HG03442 (cell line): ENCODE data around the gene DOC2B.

Experiments
- ATAC-seq: cut with Tn5 transposase; IDR thresholded peaks from one replicate; pipeline ENCODE4 v1.9.1; 2021; ENCODE audit warnings: mild to moderate bottlenecking, moderate library complexity; ENCODE audit not compliant: unreplicated experiment

DOC2B gene

DNA sequence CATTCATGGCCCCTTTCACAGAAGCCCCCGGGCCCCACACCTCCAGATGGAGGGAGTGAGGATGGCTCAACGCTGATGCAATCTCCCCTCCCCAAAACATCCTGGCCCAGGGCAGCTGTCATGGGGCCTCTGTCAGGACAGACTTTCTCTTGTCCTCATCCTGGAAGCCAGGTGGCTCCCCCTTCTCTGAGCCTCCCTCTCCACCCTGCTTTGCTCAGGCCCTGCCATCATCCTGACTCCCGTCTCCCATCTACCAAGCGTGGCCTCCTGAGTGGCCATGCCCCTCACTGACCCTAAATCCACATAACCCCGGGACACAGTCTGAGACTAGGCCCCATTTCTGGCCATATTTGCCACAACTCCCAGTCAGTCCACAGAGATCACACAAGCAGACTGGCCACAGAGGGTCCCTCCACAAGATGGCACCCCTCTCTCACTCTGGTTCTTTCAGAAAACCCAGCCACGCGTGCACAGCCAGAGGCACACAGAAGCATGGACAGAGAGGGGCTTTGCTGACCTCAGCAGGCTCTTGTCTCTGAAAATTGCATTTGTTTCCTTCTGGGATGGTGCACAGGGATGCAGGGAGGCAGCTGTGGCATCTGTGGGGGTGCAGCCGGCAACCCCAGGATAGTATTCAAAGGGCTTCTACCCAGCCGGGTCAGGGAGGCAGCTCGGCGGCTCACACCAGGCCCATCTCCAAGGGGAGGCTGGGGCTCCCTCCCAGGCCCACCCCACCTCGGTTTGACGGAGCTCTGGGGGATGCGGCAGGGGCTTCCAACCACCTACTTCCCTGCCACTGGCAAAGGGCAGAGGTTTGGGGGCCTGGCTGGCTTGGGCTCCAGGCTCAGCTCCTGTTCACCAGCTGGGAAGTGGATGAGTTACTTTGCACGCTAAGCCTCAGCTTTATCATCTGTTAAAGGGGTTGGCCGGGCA is 16.9 kb downstream of the DOC2B start:
- no peak for ATAC-seq

DNA sequence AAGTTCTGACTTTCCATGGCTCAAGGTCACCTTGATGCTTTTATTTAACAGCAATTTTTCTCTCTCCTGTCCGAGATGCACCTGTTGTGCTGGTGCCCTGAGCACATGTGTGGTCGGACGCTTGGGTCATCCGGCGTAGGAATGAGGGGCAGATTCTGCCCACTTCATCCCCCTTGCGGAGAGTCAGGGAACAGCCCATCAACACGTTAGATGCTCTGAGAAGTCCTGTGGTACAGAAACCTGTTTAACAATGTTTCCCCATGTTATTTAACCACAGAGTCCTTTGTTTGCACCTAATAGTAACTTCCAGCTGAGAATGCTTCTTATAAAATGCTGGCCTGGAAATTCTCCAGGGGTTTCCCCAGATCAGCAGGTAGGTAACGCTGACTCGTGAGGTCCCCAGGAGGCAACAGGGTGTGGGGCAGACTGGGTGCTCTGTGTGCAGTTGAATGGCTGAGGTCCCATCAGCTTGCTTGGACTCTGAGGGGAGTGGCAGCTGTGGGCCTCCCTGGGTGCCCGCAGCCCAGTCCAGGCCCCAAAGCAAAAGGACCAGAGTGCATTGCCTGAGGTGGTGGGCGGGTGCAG is 17.8 kb downstream of the DOC2B start:
- no peak for ATAC-seq

DNA sequence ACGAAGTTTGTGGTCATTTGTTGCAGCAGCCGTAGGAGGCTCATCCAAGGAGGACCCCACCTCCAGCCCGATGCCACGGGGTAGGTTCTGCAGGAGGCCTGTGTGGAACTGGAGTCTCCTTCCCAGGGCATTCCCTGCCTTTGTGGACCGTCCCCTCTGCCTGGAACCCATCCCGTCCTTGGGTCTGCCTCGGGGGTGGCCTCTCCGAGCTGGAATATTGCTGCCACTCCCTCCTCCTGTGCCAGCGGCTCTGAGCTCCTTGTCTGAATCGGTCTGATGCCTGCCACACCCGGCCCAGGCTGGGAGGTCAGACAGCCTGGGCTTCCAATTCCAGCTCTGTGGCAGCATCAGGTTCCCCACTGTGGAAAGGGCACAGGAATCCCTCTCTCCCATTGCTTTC is 18.8 kb downstream of the DOC2B start:
- ATAC-seq: no peak

DNA sequence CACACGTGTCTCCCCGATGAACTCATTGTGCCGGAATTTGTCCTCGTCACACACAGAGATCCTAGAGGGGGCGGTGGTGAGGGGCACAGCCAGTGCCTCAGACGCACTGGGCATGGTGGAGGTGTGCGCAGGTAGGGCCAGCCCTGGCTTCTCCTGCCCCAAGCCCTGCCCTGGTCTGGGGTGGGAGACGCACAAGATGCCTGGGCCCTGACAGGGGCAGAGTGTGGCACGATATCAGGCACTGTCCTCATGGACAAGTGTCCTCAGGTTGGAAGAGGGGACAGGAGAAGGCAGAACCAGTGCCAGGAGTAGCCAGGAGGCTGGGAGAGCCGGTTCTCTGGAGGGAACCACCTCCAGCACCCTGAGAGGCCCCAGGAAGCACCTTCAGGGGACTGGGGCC is 20.0 kb downstream of the DOC2B start:
- no peak for ATAC-seq

DNA sequence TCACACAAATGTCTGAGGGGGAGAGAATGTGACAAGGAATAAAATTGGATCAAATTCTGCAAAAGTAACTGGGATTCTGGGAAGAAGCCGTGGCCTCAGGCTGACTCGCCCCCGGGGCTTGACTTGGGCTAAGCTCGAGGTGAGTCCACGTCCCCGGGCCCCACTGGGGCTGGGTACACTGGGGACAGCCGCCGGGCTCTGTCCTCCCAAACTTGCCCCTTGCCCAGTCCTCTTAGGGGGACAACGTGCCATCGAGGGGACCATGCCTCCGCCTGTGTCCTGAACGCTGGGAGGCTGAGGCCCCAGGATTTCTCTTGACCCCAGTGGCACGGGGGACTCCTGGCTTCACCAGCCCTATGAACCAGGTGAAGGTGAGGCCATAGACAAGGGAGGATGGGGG is 21.1 kb downstream of the DOC2B start:
- no peak for ATAC-seq

DNA sequence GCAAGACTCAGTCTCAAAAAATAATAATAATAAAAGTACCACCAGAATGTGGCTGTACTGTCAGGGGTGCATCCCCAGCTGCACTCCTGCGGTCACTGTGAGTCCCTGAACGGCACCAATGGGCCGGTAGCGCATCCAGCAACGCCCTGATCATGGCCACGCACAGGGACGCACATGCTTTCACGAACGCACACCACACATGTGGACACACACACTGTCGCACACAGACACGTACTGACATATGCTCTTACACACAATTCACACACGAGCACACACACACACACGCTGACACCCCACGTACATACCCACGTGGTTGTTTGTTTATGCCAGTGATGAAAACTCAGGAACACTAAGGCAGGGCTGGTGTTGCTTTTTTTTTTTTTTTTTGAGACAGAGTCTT is 21.8 kb downstream of the DOC2B start:
- no peak for ATAC-seq

DNA sequence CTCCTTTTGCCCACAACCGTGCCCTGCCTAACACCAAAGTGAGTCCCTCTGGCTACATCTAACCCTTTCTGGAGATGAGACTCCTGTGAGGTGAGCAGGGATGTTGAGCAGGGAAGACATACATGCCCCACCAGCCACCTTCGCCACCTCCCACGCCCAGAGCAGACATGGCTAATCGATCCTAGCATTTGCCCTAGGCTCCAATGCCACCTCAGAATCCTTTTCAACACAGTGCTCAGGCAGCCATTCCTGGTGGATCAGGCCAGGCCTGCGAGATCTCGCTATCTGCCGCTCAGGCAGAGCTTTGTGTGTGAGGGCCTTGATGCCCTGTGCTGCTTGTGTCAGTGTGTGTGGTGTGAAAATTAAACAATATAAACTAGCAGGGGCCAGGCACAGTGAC is 23.1 kb downstream of the DOC2B start:
- no peak for ATAC-seq

DNA sequence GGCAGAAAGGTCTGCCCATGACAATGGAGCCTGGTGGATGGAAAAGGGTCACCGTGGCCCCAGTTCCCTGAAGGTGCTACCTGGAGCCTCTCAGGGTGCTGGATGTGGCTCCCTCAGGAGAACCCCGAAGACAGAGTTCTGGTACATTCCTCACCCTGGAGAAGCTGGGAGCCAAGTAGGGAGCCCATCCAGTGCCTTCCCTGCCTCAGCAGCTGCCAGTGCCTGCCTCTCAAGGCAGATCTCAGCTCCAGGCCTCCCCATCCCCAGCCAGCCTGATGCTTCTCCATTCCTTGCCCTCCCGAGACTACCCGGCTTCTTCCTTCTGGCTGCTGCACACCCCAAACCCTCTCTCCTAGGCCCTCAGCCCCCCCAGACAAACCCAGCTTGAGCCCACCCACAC is 23.5 kb downstream of the DOC2B start:
- ATAC-seq: no peak

DNA sequence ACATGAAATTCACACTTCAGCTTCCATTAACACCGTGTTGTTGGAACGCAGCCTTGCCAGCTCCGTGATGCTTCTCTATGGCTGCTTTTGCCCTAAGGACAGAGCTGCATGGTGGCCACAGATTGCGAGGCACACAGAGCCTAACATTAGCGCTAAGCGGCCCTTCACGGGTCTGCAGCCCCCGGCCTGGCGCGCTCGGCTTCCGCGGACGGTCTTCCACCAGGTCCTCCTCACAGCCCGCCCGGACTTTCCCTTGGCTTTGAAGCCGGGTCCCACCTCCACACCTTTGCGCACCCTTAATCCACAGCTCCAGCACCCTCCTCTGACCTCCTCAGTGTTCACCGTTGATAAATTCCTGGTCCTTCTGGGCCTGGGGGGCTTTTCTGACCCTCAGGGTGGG is 24.5 kb downstream of the DOC2B start:
- no peak for ATAC-seq

DNA sequence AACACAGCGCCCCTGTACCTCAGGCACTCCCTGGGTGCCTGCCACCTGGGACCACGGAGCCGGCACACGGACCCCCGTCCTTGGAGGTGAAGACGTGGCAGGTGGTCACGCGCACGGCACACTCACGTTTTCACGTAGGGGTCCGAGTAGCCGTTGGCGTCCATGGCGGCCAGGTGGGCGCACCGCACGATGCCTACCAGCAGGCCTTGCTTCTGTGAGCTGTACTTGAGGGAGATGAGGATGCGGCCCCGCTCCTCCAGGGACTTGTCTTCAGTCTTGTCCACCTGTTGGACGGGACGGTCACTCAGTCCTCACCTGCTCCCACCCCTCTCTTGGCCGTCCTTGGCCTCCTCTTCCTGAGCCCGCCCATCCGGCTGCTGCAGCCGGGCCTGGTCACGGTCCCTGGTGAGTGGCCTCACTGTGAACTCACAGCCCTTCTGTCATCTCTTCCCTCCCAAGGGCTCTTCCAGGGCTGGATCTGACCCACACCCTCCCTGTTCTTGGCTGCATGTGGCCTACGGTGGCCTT is 25.3 kb downstream of the DOC2B start:
- ATAC-seq: no peak

DNA sequence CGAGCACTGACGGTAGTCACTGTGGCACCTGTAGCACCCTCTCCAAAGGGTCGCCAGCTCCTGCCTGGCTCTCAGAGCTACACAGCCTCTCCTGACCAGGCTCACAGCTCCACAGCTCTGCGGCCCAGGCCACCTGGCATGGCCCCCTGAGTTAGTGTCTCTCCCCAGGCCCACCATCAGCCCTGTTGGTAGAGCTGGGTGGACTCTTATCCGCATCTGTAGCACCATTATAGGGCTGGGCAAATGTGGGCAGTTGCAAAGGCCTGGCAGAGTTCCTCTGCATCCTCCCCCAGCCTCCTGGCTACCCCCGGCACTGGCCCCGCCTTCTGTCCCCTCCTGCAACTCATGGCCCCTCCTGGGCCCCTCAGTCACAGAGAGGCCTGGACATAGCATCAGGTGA is 25.9 kb downstream of the DOC2B start:
- no peak for ATAC-seq

DNA sequence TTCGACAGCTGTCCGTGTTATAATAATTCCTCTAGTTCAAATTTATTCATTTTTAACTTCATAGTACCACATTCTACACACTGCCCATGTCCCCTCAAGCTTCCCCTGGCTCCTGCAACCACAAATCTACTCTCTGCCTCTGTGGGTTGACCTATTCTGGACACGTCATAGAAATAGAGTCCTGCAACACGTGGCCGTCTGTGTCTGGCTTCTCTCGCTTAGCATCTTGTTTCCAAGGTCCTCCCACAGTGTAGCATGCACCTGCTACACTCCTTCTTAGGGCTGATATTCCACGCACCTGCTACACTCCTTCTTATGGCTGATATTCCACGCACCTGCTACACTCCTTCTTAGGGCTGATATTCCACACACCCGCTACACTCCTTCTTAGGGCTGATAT is 27.6 kb downstream of the DOC2B start:
- ATAC-seq: no peak

DNA sequence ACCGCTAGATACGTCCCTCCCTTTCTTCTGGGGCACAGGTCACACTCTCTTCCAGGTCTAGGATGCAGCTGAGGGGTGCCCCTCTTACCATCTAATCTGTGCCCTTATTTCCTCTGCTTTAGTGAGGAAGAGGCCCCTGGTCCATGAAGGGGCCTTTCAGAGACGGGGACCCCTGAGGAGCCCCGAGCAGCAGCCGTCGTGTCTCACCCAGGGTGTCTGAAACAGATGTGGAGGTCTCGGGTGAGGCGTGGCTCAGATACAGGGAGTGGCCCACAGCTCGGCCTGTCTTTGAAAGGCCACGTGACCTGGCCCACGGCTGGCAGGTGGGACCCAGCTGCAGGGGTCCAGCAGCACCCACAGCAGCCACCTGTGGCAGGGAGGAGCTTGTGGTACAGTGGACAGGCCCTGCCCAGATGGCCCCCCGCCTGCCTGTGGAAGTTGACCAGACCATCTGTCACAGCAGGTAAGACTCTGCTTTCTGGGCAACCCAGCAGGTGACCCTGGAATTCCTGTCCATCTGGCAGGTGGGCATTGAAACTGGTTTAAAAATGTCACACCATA is 28.5 kb downstream of the DOC2B start:
- ATAC-seq: no peak

DNA sequence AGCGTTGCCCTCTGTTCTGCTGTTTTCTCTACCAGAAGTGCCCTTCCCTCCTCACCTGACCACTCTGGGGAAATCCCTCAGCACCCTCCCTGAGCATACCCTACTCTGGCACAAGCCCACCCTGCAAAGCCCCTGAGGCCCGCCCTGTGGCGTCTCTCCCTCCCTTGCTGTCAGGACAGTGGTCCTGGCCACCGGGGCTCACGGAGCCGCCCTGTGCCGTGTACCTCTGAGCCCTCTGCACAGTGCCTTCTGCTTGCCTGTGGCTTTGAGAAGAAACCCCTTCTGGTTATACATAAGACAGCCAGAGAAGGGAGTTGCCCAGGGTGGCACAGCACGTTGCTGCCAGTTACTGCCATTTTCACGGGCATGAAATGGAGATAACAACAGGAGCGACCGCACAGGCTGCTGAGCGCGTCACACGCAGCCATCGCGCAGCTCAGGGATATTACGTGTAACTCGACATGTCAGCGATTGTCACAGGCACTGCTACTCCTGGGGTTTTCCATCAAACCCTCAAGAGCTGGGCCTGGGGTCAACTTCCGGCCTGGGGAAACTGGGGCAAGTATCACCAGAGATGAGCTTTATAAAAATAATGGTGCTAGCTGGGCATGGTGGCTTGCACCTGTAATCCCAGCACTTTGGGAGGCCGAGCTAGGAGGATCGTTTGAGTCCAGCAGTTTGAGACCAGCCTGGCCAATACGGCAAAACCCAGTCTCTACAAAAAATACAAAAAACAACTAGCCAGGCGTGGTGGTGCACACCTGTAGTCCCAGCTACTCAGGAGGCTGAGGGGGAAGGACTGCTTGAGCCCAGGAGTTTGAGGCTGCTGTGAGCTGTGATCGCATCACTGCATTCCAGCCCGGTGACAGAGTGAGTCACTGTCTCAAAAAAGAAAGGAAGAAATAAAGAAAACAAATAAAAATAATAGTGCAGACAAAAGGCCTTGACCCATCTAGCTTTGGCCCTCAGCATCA is 29.3 kb downstream of the DOC2B start:
- ATAC-seq: no peak

DNA sequence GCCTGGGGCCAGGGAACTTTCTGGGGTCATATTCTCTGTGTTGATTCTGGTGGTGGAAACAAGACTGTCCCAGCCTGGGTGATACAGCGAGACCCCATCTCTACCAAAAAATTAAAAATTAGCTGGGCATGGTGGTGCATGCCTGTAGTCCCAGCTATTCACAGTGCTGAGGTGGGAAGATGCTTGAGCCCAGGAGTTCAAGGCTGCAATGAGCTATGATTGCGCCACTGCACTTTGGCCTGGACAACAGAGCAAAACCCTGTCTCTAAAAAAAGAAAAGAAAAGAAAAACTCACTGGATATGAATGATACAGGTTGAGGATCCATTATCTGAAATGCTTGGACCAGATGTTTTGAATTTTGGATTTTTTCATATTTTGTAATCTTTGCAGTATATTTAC is 30.4 kb downstream of the DOC2B start:
- ATAC-seq: no peak

DNA sequence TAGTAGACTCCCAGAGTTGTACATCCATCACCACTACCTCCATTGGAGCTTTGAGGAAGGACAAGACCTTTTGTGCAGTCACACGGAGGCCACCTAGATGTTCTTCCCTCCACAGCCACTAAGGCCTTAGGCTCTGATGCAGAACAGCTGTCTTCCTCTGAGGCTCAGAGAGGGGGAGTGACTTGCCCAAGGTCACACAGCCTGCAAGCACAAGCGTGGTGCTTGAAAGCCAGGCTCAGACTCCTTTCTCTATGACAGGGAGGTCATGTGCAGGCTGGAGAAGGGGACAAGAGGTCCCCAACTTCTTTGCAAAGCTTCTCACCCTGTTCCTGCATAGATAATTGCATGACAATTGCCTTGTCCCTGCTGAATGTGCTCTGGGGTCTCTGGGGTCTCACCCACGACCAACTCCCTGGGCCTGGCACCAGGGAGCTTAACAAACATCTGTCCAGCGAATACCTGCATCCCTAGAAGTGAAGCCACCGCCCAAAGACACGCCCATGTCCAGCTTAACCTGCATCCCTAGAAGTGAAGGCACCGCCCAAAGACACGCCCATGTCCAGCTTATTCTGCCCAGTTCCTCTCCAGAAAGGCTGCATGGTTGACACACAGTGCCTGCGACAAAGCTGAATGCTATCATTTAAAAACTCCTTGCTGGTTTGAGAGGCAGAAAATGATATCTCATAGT is 31.4 kb downstream of the DOC2B start:
- no peak for ATAC-seq

DNA sequence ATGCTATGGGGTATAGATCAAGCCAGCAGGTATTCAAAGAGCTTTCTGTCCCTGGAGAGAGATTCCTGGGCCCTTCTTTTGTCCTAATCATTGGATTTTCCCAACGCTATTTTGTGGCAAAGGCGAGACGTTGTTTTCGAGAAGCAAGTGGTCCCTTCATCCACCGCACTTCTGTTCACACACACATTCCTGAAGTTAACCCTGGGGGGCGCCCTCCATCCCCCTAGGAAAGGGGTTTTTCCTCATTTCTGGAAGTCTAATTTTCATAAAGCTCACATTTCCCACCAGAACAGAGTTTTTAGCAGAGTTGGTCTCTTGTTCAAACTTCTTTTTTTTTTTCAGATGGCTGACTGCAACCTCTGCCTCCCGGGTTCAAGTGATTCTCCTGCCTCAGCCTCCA is 32.2 kb downstream of the DOC2B start:
- ATAC-seq: no peak

DNA sequence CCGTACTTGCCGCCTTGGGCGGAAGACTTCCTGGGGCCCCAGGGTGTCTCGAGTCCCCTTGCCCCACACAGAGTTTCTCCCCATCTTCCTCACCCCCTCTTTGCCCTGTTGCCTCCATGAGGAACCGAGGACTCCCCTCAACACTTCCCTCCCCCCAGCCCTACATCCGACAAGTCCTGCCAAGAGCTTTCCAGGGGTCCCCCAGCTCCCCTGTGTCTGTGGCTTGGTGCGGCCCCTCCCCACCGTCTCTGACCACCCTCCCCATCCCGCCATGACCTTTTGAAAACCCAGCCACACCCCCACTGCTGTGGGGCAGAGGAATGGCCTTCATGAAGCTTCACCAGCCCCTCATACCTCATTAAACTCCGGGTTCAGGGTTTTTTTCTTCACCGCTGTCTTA is 32.7 kb downstream of the DOC2B start:
- no peak for ATAC-seq

DNA sequence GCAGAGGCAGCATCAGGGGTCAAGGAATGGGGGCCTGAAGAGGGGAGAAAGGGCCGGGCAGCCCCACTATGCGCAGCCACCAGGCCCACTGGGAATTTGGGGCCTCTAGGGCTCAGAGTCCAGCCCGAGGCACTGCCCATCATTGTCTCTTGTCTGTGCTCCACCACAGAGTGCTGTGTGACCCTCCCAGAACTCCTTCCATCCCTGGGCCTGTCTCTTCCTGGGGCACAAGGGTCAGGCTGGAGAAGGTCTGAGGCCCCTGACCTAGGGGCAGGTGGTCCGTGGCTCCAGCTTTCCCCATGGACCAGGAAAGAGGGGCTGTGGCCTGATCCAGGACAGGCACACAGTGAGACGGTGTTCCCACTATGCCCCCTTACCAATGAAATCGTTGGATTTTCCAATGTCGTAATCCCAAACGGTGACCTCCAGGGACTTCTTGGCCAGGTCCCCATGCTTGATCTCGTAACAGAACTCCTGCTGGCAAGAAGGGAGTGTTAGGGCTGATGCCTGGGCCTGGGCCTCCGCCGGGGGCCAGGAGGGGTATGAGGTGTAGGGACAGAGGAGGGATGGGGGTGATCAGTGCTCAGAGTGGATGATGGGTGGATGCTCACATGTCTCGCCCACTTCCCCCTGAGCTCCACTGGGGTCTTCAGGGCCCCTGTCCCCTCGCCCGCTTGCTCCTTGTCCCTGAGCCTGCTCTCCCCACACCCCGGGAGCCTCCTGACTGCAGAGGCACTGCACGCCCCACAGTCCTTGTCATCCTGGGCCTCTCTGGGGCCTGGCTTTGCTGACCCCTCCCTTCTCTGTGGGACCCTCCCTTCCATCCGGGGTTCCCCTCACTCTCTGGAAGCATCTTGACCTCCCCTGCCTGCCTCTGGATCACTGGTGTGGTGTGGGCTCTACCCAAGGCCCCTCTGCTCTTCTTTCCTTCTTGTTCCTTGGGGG is 33.4 kb downstream of the DOC2B start:
- ATAC-seq: no peak
